WTC11 (cell line): ENCODE measurements around the gene NACC2. TPM values are rescaled to one million over a fixed set of nuclear protein-coding genes. Genes with fewer than 3 reads are reported as not detected.

Experiments used
- ATAC-seq: fragments of 200-7000 bp; cut with Tn5 transposase; 2 replicates; pipeline ENCODE4 v1.10.0; 2021; ENCODE audit warnings: mild to moderate bottlenecking, moderate library complexity
- CTCF ChIA-PET: fragments of 300-600 bp; sonication (Branson Sonifier 250); formaldehyde crosslinking; loops from one replicate; lab custom pipeline; 2021; ENCODE audit warnings: antibody characterized with exemption; lab: Charles Lee
- POLR2A ChIA-PET: fragments of 350-600 bp; sonication (Branson Sonifier 250); formaldehyde crosslinking; loops from one replicate; lab custom pipeline; 2021; ENCODE audit warnings: antibody characterized with exemption; lab: Charles Lee
- DNase-seq: peaks from one replicate; pipeline ENCODE4 v3.0.0; 2021; ENCODE audit warnings: low spot score
- H3K27ac Mint-ChIP-seq: 2 replicates; pipeline ENCODE4 v1.8.0; 2021; ENCODE audit warnings: mixed read lengths
- H3K27me3 Mint-ChIP-seq: 2 replicates; pipeline ENCODE4 v1.8.0; 2021; ENCODE audit warnings: low read depth, mild to moderate bottlenecking, moderate library complexity, mixed read lengths
- H3K36me3 Mint-ChIP-seq: 2 replicates; pipeline ENCODE4 v1.8.0; 2021; ENCODE audit warnings: mixed read lengths
- H3K4me1 Mint-ChIP-seq: 2 replicates; pipeline ENCODE4 v1.8.0; 2022; ENCODE audit warnings: mixed read lengths
- H3K4me3 Mint-ChIP-seq: 2 replicates; pipeline ENCODE4 v1.8.0; 2021; ENCODE audit warnings: mild to moderate bottlenecking, moderate library complexity, mixed read lengths
- H3K9me3 Mint-ChIP-seq: 2 replicates; pipeline ENCODE4 v1.8.0; 2021; ENCODE audit warnings: mixed read lengths
- FOXJ3 ChIP-seq: sonication (generic); formaldehyde crosslinking; IDR thresholded peaks from 2 replicates; pipeline ENCODE4 v1.9.0; 2021; ENCODE audit warnings: missing genetic modification reagents, mild to moderate bottlenecking, borderline replicate concordance
- GABPB1 ChIP-seq: sonication (generic); formaldehyde crosslinking; IDR thresholded peaks from 2 replicates; pipeline ENCODE4 v1.8.1; 2023; ENCODE audit warnings: mild to moderate bottlenecking, missing genetic modification reagents
- HMGA2 ChIP-seq: fragments of 250-450 bp; sonication (Bioruptor Pico); IDR thresholded peaks from 2 replicates; pipeline ENCODE4 v1.4.0; 2021; ENCODE audit warnings: mild to moderate bottlenecking, moderate library complexity
- NR2C2 ChIP-seq: sonication (generic); formaldehyde crosslinking; IDR thresholded peaks from 2 replicates; pipeline ENCODE4 v1.8.0; 2022; ENCODE audit warnings: mild to moderate bottlenecking, missing genetic modification reagents
- OVOL2 ChIP-seq: fragments of 250-450 bp; sonication (Bioruptor Pico); IDR thresholded peaks from 2 replicates; pipeline ENCODE4 v1.9.0; 2021; ENCODE audit warnings: mild to moderate bottlenecking, borderline replicate concordance
- RELA ChIP-seq: sonication (generic); formaldehyde crosslinking; IDR thresholded peaks from 2 replicates; pipeline ENCODE4 v1.8.1; 2022; ENCODE audit warnings: missing genetic modification reagents, mild to moderate bottlenecking, borderline replicate concordance
- TEAD4 ChIP-seq: sonication (generic); formaldehyde crosslinking; IDR thresholded peaks from 2 replicates; pipeline ENCODE4 v1.8.0; 2022; ENCODE audit warnings: mild to moderate bottlenecking, missing genetic modification reagents
- TP53 ChIP-seq: sonication (generic); formaldehyde crosslinking; IDR thresholded peaks from 2 replicates; pipeline ENCODE4 v1.8.1; 2023; ENCODE audit warnings: mild to moderate bottlenecking, missing genetic modification reagents
- total RNA-seq: library from RNA; stranded (reverse); gene quantifications from 3 replicates; pipeline ENCODE4 v1.2.3, GENCODE V29; 2021
- TF ChIP-seq, protein P1 (sequence below): sonication (generic); formaldehyde crosslinking; conservative IDR thresholded peaks from 2 replicates; pipeline ENCODE4 v1.8.1; 2023; ENCODE audit warnings: mild to moderate bottlenecking, low read depth, missing genetic modification reagents, moderate library complexity
- TF ChIP-seq, protein P2 (sequence below): sonication (generic); formaldehyde crosslinking; IDR thresholded peaks from 2 replicates; pipeline ENCODE4 v1.8.1; 2023; ENCODE audit warnings: mild to moderate bottlenecking, moderate library complexity, missing genetic modification reagents
- TF ChIP-seq, protein P3 (sequence below): sonication (generic); formaldehyde crosslinking; IDR thresholded peaks from 2 replicates; pipeline ENCODE4 v1.8.1; 2022; ENCODE audit warnings: mild to moderate bottlenecking, missing genetic modification reagents, moderate library complexity, borderline replicate concordance

The NACC2 gene
- total RNA-seq, 1 experiment from 2014 or later: 17.1 TPM

DNA sequence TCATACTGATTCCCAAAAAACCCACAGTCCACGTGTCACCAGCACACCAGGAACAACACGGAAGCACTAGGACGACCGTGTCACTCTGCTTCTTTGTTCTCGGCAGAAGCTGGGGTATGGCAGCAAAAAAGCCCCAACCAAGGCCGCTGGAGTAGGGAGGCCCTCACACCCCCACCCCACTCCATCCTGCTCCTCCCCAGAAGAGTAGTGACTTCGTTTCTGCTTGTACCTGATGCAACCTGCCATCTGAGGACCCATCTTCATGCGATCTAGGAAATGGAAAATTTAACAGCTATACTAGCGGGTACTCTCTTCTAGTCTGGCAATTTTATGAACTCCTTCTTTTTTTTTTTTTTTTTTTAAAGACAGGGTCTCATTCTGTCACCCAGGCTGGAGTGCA is 137.7 kb downstream of the NACC2 start:
- peaks cover 20% of the 10 kb centered on the region for H3K36me3 Mint-ChIP-seq
- ChIA-PET CTCF (no interaction called here), POLR2A (no interaction called here)
- TF ChIP-seq HMGA2 (CRISPR knock-in tag) (no peak), TP53 (CRISPR knock-in tag) (no peak), TEAD4 (CRISPR knock-in tag) (no peak), RELA (CRISPR knock-in tag) (no peak), FOXJ3 (CRISPR knock-in tag) (no peak), GABPB1 (CRISPR knock-in tag) (no peak), NR2C2 (CRISPR knock-in tag) (no peak)
- TF ChIP-seq, protein P1, sequence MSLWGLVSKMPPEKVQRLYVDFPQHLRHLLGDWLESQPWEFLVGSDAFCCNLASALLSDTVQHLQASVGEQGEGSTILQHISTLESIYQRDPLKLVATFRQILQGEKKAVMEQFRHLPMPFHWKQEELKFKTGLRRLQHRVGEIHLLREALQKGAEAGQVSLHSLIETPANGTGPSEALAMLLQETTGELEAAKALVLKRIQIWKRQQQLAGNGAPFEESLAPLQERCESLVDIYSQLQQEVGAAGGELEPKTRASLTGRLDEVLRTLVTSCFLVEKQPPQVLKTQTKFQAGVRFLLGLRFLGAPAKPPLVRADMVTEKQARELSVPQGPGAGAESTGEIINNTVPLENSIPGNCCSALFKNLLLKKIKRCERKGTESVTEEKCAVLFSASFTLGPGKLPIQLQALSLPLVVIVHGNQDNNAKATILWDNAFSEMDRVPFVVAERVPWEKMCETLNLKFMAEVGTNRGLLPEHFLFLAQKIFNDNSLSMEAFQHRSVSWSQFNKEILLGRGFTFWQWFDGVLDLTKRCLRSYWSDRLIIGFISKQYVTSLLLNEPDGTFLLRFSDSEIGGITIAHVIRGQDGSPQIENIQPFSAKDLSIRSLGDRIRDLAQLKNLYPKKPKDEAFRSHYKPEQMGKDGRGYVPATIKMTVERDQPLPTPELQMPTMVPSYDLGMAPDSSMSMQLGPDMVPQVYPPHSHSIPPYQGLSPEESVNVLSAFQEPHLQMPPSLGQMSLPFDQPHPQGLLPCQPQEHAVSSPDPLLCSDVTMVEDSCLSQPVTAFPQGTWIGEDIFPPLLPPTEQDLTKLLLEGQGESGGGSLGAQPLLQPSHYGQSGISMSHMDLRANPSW (CRISPR knock-in tag): no peak
- TF ChIP-seq, protein P2, sequence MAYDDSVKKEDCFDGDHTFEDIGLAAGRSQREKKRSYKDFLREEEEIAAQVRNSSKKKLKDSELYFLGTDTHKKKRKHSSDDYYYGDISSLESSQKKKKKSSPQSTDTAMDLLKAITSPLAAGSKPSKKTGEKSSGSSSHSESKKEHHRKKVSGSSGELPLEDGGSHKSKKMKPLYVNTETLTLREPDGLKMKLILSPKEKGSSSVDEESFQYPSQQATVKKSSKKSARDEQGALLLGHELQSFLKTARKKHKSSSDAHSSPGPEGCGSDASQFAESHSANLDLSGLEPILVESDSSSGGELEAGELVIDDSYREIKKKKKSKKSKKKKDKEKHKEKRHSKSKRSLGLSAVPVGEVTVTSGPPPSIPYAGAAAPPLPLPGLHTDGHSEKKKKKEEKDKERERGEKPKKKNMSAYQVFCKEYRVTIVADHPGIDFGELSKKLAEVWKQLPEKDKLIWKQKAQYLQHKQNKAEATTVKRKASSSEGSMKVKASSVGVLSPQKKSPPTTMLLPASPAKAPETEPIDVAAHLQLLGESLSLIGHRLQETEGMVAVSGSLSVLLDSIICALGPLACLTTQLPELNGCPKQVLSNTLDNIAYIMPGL: no peak
- TF ChIP-seq, protein P3, sequence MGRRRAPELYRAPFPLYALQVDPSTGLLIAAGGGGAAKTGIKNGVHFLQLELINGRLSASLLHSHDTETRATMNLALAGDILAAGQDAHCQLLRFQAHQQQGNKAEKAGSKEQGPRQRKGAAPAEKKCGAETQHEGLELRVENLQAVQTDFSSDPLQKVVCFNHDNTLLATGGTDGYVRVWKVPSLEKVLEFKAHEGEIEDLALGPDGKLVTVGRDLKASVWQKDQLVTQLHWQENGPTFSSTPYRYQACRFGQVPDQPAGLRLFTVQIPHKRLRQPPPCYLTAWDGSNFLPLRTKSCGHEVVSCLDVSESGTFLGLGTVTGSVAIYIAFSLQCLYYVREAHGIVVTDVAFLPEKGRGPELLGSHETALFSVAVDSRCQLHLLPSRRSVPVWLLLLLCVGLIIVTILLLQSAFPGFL (CRISPR knock-in tag): no peak
- H3K27ac Mint-ChIP-seq: 0 out of 2 replicates have a peak overlapping the region, but pooled peaks have one; percentile 37
- DNase-seq (no peak), ATAC-seq (no peak)
- H3K9me3 Mint-ChIP-seq: no peaks in the 10 kb centered on the region
- H3K4me1 Mint-ChIP-seq: peaks cover 21% of the 10 kb centered on the region
- no peak overlapping the region for H3K4me3 Mint-ChIP-seq
- no peaks in the 10 kb centered on the region for H3K27me3 Mint-ChIP-seq

DNA sequence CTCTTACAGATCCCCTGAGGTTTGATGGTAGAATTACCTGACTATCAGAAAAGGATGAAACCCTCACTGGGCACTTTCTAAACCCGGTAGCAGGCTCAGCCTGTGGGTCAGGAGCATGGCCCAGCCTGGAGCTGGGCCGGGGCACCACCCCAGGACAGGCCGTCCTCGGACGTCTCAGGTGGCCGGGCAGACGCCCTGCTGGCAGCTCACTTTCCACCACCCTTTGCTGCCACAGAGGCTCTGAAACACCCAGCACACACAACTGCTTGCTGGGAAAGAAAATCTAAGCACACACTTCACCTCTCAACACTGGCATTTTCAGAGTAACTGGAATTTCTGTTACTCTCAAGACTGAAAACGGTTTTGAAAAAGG is 138.3 kb downstream of the NACC2 start:
- DNase-seq (no peak), ATAC-seq (no peak)
- Mint-ChIP-seq H3K27ac (peak overlapping the region; percentile 37; the same call in 1 of the 2 replicates), H3K27me3 (no peaks in the 10 kb centered on the region), H3K9me3 (no peaks in the 10 kb centered on the region), H3K36me3 (peaks cover 26% of the 10 kb centered on the region), H3K4me1 (peaks cover 15% of the 10 kb centered on the region), H3K4me3 (no peak overlapping the region)
- CTCF ChIA-PET: interaction anchor here (1.2 to 2.3 kb wide), 2 partner anchors 11 to 182 kb away, joined by 4 to 7 read pairs; no protein-coding TSS in a partner anchor
- no peak for TF ChIP-seq OVOL2 (CRISPR knock-in tag)
- POLR2A ChIA-PET: no interaction called here

Other genes starting within 250 kb of the NACC2 start
- gene CAMSAP1, start 187.7 kb downstream of the NACC2 start, total RNA-seq: 33.5 to 40.5 TPM (median 35.8 TPM) in 3 replicates
- gene UBAC1, start 133.9 kb downstream of the NACC2 start, total RNA-seq: 46.4 to 55.6 TPM (median 53.3 TPM) in 3 replicates
- gene TMEM250, start 23.6 kb upstream of the NACC2 start, total RNA-seq: 39.4 to 41.0 TPM (median 39.5 TPM) in 3 replicates
- 0.11 TPM in 1 of 3 replicates, not detected in the others for gene LHX3, start 109.8 kb upstream of the NACC2 start, total RNA-seq
- 31.7 to 33.4 TPM (median 33.2 TPM) in 3 replicates for gene QSOX2, start 150.5 kb upstream of the NACC2 start, total RNA-seq
- 0.02 to 0.04 TPM in 2 of 3 replicates, not detected in the other for gene CCDC187, start 208.8 kb upstream of the NACC2 start, total RNA-seq
- 14.2 to 16.2 TPM (median 16.2 TPM) in 3 replicates for gene GPSM1, start 232.2 kb upstream of the NACC2 start, total RNA-seq